Superior temporal gyrus (tissue), 1 donor: ENCODE results near the gene SPPL2B.

Source experiments
- DNase-seq: peaks from one replicate; pipeline ENCODE4 v3.0.0-alpha.2; 2016; ENCODE audit errors: extremely low spot score

The SPPL2B gene

GRCh38 chr19:2353887-2354592 lies 25.6 kb downstream of the SPPL2B start:
- DNase-seq: no peak

- DNase-seq: no peak
Measured at GRCh38 chr19:2354670-2355069, 26.2 kb downstream of the SPPL2B start.

- DNase-seq: no peak
Measured at GRCh38 chr19:2355168-2356035, 26.9 kb downstream of the SPPL2B start.

- DNase-seq: no peak
Measured at GRCh38 chr19:2356036-2356646, 27.7 kb downstream of the SPPL2B start.

DNA sequence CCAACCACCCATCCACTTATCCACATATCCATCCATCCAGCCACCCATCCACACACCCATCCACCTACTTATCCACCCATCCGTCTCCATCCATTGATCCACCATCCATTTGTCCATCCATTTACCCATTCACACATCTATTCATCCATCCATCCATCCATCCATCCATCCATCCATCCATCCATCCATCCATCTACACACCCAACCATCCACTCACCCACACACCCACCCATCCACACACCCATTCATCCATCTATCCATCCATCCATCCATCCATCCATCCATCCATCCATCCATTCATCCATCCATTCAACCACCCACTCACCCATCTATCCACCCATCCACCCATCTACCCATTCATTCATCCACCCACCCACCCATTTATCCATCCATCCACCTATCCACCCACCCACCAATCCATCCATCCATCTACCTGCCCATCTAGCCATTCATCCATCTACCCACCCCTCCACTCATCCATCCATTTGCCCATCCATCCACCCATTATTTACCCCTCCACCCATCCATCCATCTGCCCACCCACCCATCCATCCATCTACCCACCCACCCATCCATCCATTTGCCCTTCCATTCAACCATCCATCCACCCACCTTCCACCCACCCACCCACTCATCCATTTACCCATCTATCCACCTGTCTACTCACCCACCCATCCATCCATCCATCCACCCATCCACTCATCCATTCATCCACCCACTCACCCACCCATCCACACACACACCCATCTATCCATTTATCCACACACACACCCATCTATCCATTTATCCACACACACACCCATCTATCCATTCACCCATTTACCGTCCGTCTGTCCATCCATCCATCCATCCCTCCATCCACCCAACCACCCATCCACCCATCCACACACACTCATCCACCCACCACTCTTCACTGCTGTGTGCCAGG lies 29.1 kb downstream of the SPPL2B start:
- DNase-seq: no peak

DNA sequence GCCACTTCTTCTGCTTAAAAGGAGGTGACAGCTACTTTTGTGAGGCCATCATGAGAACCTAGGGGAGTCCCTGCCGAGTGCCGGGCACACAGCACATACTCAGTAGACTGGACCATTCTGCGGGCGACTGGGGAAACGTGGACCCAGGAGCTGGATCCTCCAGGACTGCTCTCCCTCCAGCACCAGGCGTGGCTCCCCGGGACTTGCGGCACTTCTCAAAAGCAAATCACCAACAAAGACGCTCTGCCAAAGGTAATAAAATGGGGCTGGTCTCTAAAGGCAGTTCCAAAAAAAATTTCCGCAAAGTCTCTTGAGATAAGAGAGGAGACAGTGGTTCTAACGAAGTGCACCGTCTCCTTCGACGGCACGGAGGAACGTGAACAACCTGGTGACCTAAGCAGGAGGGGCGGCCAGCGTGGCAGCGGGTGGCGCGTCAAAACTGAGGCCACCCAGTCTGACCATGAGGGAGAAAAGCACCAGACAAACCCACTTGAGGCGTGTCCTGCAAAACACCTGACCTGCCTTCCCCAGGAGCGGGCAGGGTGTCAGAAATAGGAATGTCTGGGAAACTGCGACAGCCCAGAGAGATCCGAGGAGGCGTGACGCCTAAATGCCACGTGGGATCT lies 30.2 kb downstream of the SPPL2B start:
- DNase-seq: no peak

- DNase-seq: no peak
Measured at GRCh38 chr19:2359992-2360685, 31.7 kb downstream of the SPPL2B start, which contains the start of gene TMPRSS9. TSS of gene TMPRSS9 (plus strand) at chr19:2360265. CDS start at chr19:2389786, 29,521 bp downstream.

- DNase-seq: no peak
Measured at GRCh38 chr19:2360833-2361232, 32.3 kb downstream of the SPPL2B start.

DNA sequence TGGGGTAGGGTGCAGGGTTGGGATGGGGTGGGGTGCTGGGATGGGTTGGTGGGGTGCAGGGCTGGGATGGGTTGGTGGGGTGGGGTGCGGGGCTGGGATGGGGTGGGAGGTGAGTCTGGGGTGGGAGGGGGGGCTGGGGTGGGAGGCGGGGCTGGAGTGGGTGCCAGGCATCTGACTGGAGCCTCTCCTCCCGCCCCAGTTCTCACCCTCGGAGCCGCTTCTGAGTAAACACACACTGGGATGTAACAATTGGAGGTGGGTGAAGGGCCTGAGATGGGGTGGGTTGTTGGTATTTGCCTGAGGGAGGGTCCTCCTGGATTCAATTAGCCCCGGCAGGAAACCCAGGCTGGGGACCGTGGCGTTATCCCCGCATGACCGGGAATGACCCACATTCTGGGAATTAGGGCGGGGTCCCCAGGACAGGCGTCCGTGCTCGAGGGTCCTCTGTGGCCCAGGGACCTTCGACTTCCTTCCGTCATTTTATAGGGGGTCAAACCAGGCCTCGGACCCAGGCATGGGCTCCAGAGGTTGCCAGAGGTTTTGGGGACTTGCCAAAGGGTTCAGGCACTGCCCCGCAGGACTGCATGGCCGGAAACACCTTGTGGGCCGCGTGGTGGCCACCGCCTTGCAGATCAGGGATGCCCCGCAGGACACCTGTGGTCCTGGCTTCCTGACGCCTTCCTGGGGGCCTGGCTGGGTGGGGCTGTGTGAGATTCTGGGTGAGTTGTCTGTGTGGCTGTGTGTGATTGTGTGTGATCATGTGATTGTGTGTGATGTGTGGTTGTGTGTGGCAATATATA lies 33.0 kb downstream of the SPPL2B start:
- DNase-seq: no peak

DNA sequence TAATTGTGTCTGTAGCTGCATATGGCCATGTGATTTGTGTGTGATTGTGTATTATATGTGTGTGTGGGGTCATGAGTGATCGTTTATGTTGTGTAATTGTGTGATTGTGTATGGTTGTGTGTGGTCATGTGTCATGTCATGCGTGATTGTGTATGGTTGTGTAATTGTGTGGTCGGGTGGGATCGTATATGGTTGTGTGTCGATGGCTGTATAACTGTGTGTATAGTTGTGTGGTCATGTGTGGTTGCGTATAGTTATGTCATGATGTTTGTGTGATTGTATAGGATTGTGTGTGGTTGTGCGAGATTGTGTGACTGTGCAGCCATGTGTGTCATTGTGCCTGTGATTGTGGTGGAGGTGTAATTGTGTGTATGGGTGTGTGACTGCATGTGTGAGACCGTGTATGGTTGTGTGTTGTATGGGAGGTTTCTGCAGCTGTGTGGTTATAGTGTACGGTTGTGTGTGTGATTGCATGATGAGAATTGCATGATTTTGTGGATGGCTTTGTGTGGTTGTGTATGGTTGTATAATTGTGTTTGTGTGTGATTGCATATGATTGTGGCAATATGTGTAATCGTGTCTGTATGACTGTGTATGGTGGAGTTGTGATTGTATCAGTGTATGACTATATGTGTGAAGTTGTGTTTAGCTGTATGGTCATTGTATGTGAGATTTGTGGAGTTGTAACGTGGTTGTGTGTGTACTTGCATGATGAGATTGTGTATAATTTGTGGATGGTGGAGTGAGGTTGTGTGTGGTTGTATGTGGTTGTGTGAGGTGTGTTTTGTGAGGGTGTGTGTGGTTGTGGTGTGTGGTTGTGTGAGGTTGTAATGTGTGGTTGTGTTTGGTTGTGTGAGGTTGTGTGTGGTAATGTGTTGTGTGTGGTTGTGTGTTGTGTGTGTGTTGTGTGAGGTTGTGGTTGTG lies 33.8 kb downstream of the SPPL2B start:
- no peak for DNase-seq

GRCh38 chr19:2362970-2363300 lies 34.5 kb downstream of the SPPL2B start:
- DNase-seq: no peak

- DNase-seq: no peak
Measured at GRCh38 chr19:2363419-2363818, 34.9 kb downstream of the SPPL2B start.

DNA sequence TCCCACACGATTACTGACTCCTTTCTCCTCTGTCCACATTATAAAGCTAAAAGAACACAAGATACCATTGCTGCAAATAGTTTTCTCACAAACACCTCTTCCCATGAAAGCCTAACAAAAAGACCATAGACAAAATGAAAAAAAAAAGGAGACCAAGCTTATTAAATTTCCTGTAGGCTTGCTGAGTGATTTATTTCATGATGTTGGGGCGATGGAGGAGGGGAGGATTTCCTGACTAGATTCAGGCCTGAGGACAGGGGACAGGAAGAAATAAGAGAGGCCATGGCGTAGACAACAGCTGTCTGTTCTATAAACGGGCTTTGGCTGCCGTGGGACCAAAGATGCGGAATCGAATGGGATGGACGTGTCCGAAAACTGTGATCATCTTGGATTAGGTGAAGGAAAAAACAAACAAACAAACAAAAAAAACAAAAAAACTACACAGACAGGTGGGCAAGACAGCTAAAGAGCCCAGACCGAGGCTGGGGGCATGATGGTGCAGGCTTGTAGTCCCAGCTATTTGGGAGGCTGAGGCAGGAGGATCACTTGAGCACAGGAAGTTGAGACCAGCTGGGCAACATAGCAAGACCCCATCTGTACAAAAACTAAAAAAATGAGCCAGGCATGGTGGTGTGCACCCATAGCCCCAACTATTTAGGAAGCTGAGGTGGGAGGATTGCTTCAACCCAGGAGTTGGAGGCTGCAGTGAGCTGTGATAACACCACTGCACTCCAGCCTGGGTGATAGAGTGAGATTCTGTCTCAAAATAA lies 36.9 kb downstream of the SPPL2B start:
- no peak for DNase-seq

DNA sequence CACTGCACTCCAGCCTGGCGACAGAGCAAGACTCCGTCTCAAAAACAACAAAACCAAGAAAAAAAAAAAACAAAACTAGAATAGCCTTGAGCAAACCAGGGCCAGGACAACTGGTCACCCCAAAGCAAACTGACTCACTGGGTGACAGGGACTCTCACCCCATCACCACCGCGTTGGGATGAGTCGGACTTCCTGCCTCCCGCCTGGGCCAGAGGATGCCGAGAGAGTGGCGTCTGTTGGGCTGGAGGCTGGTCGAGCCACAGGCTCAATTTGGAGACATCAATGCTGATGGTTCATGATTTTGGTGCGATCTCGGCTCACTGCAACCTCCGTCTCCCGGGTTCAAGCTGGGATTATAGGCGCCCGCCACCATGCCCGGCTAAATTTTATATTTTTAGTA lies 43.2 kb downstream of the SPPL2B start:
- no peak for DNase-seq

- no peak for DNase-seq
Measured at GRCh38 chr19:2372076-2372612, 43.7 kb downstream of the SPPL2B start.

DNA sequence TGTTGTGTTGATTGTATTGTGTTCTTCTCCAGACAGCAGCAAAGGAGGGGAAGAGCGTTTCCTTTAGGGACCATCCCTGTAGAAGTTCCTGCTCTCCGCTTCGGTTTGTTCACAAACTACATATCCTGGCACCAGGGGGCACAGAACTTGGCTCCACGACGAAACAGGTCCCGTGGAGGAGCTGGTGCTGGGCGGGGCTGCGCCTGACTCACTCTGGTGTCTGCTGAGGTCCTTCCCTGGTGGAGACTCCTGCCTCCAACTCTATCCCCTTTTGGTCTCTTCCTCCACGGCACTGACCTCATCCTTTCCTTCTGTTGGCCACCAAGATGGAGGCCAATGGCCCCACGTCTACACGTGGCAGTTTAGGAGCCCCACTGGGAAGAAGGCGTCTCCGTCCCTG lies 46.3 kb downstream of the SPPL2B start:
- DNase-seq: no peak

DNA sequence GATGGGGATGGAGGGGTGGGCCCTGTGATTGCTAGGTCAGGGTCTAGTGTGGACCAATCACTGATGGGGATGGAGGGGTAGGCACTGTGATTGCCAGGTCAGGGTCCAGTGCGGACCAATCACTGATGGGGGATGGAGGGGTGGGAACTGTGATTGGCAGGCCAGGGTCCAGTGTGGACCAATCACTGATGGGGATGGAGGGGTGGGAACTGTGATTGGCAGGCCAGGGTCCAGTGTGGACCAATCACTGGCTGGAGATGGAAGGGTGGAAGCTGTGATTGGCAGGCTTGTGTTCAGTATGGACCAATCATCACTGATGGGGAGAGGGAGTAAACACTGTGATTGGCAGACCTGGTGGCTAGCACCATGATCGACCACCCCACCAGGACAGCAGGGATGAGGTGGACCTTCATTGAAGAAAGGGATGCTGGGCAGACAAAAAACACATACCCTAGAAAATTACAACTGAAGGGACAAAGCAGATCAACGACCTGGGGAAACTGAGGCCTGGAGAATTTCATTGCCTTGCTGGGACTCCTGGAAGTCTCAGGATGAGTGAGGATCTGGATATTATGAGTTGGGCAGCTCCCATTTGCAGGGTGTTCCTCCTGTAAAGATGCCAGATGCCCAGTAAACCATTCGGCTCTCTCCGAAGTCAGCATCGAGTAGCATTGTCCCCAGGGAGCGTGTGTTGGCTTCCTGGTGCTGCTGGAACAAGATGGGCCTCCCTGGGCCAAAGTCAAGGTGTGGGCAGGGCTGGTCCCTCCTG lies 47.1 kb downstream of the SPPL2B start:
- no peak for DNase-seq
